K562 (cell line): ENCODE measurements around the gene EDA. TPM values are rescaled to one million over a fixed set of nuclear protein-coding genes. Genes with fewer than 3 reads are reported as not detected.

Experiments
- ATAC-seq: fragments of 200-7000 bp; cut with Tn5 transposase; 3 replicates; pipeline ENCODE4 v1.9.1; 2020; ENCODE audit warnings: moderate library complexity
- BruUV-seq: library from RNA; stranded (reverse); fragments of 400-500 nt; replicated peaks from 2 replicates; lab custom pipeline; 2021; lab: Mats Ljungman, UMichigan
- CTCF ChIA-PET: fragments of 300-600 bp; formaldehyde crosslinking; extraction: SDS; loops from one replicate; lab custom pipeline; 2021; ENCODE audit warnings: low intra/inter-chr PET ratio; lab: Yijun Ruan, JAX
- POLR2A ChIA-PET: fragments of 300-600, 350-650 bp; sonication (Branson Sonifier 250); formaldehyde crosslinking; extraction: SDS; loops from one replicate; lab custom pipeline; 2021; ENCODE audit warnings: antibody characterized with exemption, inconsistent platforms; lab: Yijun Ruan, JAX
- DNase-seq, 4 experiments: peaks; one replicate each; pipeline versions ENCODE4 v3.0.0 to v3.0.0-alpha.2; 2011 to 2018; ENCODE audit warnings: low spot score in 3 of 4, mixed read lengths in 3 of 4; ENCODE audit errors: extremely low read depth in 1 of 4
- FAIRE-seq: peaks from 2 replicates; lab custom pipeline; 2011; peaks lifted over from hg19 to GRCh38; lab: Jason Lieb, UNC
- H2AFZ ChIP-seq: 2 replicates; pipeline ENCODE4 v1.6.0; 2011; ENCODE audit warnings: low read depth, low read length, control low read depth, inconsistent platforms
- H3K27ac ChIP-seq: fragments of 200-600 bp; 3 replicates; pipeline ENCODE4 v1.8.0; 2011; ENCODE audit warnings: low read depth, mild to moderate bottlenecking, control low read depth, inconsistent platforms, low read length, moderate library complexity, mixed read lengths; ENCODE audit errors: extremely low read depth
- H3K27me3 ChIP-seq, 2 experiments: fragments of 300-600 bp in 1 of 2; 2 replicates in 1 of 2; 3 replicates in 1 of 2; pipeline versions ENCODE4 v1.6.0 to v1.8.0; 2011; ENCODE audit warnings: inconsistent platforms in 2 of 2, low read length in 2 of 2, mild to moderate bottlenecking in 1 of 2, mixed read lengths in 1 of 2, moderate library complexity in 1 of 2; ENCODE audit not compliant: control insufficient read depth in 2 of 2, insufficient read depth in 2 of 2
- H3K36me3 ChIP-seq: fragments of 300-600 bp; 3 replicates; pipeline ENCODE4 v1.8.0; 2011; ENCODE audit warnings: mild to moderate bottlenecking, low read length, inconsistent platforms; ENCODE audit not compliant: control insufficient read depth, insufficient read depth
- H3K4me1 ChIP-seq, 2 experiments: fragments of 200-600 bp in 1 of 2; replicated peaks in 1 of 2; 2 replicates in 1 of 2; 3 replicates in 1 of 2; pipeline versions ENCODE4 v1.5.1 to v1.8.0; 2011; ENCODE audit warnings: inconsistent platforms in 2 of 2, low read length in 2 of 2, mild to moderate bottlenecking in 1 of 2, mixed read lengths in 1 of 2, moderate library complexity in 1 of 2; ENCODE audit not compliant: control insufficient read depth in 2 of 2, insufficient read depth in 2 of 2
- H3K4me2 ChIP-seq: 2 replicates; pipeline ENCODE4 v1.6.1; 2011; ENCODE audit warnings: low read length, control low read depth, inconsistent platforms, mixed read lengths; ENCODE audit not compliant: insufficient read depth
- H3K4me3 ChIP-seq: fragments of 200-600 bp; sonication (generic), shearing (Covaris generic); 2 replicates; pipeline ENCODE4 v1.5.1; 2016; ENCODE audit warnings: control low read depth, inconsistent platforms
- H3K79me2 ChIP-seq: fragments of 200-600 bp; 3 replicates; pipeline ENCODE4 v1.8.0; 2011; ENCODE audit warnings: low read length, inconsistent platforms; ENCODE audit not compliant: control insufficient read depth, insufficient read depth
- H3K9ac ChIP-seq, 2 experiments: 2 replicates each; pipeline versions ENCODE4 v1.6.0 to v1.6.1; 2011; ENCODE audit warnings: low read depth in 2 of 2, low read length in 2 of 2, control low read depth in 1 of 2, inconsistent platforms in 1 of 2, mild to moderate bottlenecking in 1 of 2, mixed read lengths in 1 of 2; ENCODE audit not compliant: insufficient read depth in 1 of 2
- H3K9me1 ChIP-seq: one replicate; pipeline ENCODE4 v1.6.0; 2011; ENCODE audit warnings: inconsistent platforms, mild to moderate bottlenecking, low read length, moderate library complexity; ENCODE audit not compliant: control insufficient read depth, insufficient read depth
- H3K9me3 ChIP-seq: replicated peaks from 2 replicates; pipeline ENCODE4 v1.5.1; 2011; ENCODE audit warnings: low read depth, low read length, inconsistent platforms; ENCODE audit not compliant: control insufficient read depth, insufficient read depth
- H4K20me1 ChIP-seq: replicated peaks from 2 replicates; pipeline ENCODE4 v1.6.1; 2011; ENCODE audit warnings: low read length, inconsistent platforms, mixed read lengths; ENCODE audit not compliant: control insufficient read depth, insufficient read depth
- E2F5 ChIP-seq: sonication (generic); formaldehyde crosslinking; IDR thresholded peaks from 2 replicates; pipeline ENCODE4 v1.8.0; 2022; ENCODE audit warnings: mild to moderate bottlenecking, missing genetic modification reagents
- HEY1 ChIP-seq: fragments of 250-450 bp; sonication (Bioruptor Pico); IDR thresholded peaks from 2 replicates; pipeline ENCODE4 v1.5.0; 2020; ENCODE audit warnings: mild to moderate bottlenecking, moderate library complexity, borderline replicate concordance
- JUNB ChIP-seq: fragments of 450-650 bp; formaldehyde crosslinking; conservative IDR thresholded peaks from 2 replicates; pipeline ENCODE4 v1.4.0; 2020; ENCODE audit warnings: mild to moderate bottlenecking
- JUND ChIP-seq, 2 experiments: IDR thresholded peaks; 2 replicates in 1 of 2; 3 replicates in 1 of 2; pipeline ENCODE4 v1.6.1; 2011; ENCODE audit warnings: borderline replicate concordance in 2 of 2, low read depth in 2 of 2, low read length in 2 of 2, improper control_type of control experiment in 1 of 2, missing biosample characterization in 1 of 2, missing genetic modification characterization in 1 of 2, missing genetic modification reagents in 1 of 2
- MCM3 ChIP-seq: fragments of 450-650 bp; IDR thresholded peaks from 2 replicates; pipeline ENCODE4 v1.6.1; 2016
- NCOA6 ChIP-seq: fragments of 450-650 bp; IDR thresholded peaks from 2 replicates; pipeline ENCODE4 v1.6.1; 2017; ENCODE audit warnings: mild to moderate bottlenecking
- NR3C1 ChIP-seq: sonication (generic); formaldehyde crosslinking; IDR thresholded peaks from 2 replicates; pipeline ENCODE4 v1.8.1; 2022; ENCODE audit warnings: missing genetic modification reagents
- PHB2 ChIP-seq: fragments of 450-650 bp; IDR thresholded peaks from 2 replicates; pipeline ENCODE4 v1.6.1; 2017; ENCODE audit warnings: low read depth
- TAF1 ChIP-seq: IDR thresholded peaks from 2 replicates; pipeline ENCODE4 v1.6.1; 2011; ENCODE audit warnings: mild to moderate bottlenecking, low read length, moderate library complexity; ENCODE audit not compliant: insufficient read depth, control insufficient read depth, severe bottlenecking; ENCODE audit errors: extremely low read depth
- VEZF1 ChIP-seq: fragments of 200-800 bp; sonication (Bioruptor generic); IDR thresholded peaks from 2 replicates; pipeline ENCODE4 v1.6.1; 2017; ENCODE audit warnings: missing genetic modification characterization, missing compliant biosample characterization
- ZFP36 ChIP-seq: fragments of 150-350 bp; IDR thresholded peaks from 2 replicates; pipeline ENCODE4 v1.6.1; 2018; ENCODE audit warnings: low read length, low read depth; ENCODE audit not compliant: partially characterized antibody
- ZNF449 ChIP-seq: fragments of 250-450 bp; sonication (Bioruptor Pico); IDR thresholded peaks from 2 replicates; pipeline ENCODE4 v1.8.0; 2022; ENCODE audit warnings: moderate library complexity, mild to moderate bottlenecking, inconsistent platforms
- WGBS: fragments of 100-300 bp; shearing (Covaris generic); methylation state at CpG from one replicate; pipeline ENCODE4 v1.1.6; 2016; ENCODE audit warnings: low coverage, mixed read lengths; ENCODE audit not compliant: insufficient coverage; ENCODE audit errors: missing lambda C conversion rate; 5-methylcytosine and 5-hydroxymethylcytosine counted together
- in situ Hi-C: fragments of 300-500 bp; cut with MboI; formaldehyde crosslinking; loops from 4 replicates; pipeline ENCODE4 v1.15.0; 2018; ENCODE audit warnings: inconsistent platforms, mixed read lengths
- intact Hi-C: fragments of 100-400 bp; cut with micrococcal nuclease; formaldehyde crosslinking; loops from 2 replicates; pipeline ENCODE4 v1.14.2; 2022
- polyA plus RNA-seq, 8 experiments: library from polyadenylated mRNA; depleted of rRNA in 4 of 8; stranded (reverse) in 5 of 8; unstranded in 3 of 8; fragments of >200 nt; fragmentation: Nextera tagmentation in 2 of 8; fragmentation: Illumina TruSeq in 1 of 8; extraction: Ambion mirVana in 2 of 8; extraction: Trizol in 1 of 8; gene quantifications; 2 replicates each; pipeline versions ENCODE4 v1.2.1 to v1.2.3, GENCODE V29; 2011 to 2014; ENCODE audit warnings: inconsistent platforms in 1 of 8, missing spikeins in 1 of 8
- total RNA-seq, 7 experiments: library from RNA; depleted of rRNA in 6 of 7; stranded (reverse); fragments of >200 nt in 6 of 7; fragmentation: Illumina TruSeq in 2 of 7; extraction: Trizol in 2 of 7; gene quantifications; 2 replicates each; pipeline versions ENCODE4 v1.2.1 to v1.2.3, GENCODE V29; 2011 to 2021; ENCODE audit warnings: low replicate concordance in 1 of 7
- TF ChIP-seq, protein P1 (sequence below): sonication (generic); formaldehyde crosslinking; IDR thresholded peaks from 2 replicates; pipeline ENCODE4 v1.8.0; 2022; ENCODE audit warnings: mild to moderate bottlenecking, missing genetic modification reagents

Gene EDA
- total and polyA plus RNA-seq, 9 of the 15 experiments (the other 6 are each of a cell fraction or from before 2014, with no cell fraction given), result 0.03 to 0.40 (median 0.07) TPM

GRCh38 chrX:70026851-70027200 is 410.9 kb downstream of the EDA start (continued):
- TF ChIP-seq ZNF449 (CRISPR knock-in tag), result no peak
- TF ChIP-seq NCOA6, result no peak
- no peak for TF ChIP-seq MCM3
- no peak for TF ChIP-seq NR3C1 (CRISPR knock-in tag)

DNA sequence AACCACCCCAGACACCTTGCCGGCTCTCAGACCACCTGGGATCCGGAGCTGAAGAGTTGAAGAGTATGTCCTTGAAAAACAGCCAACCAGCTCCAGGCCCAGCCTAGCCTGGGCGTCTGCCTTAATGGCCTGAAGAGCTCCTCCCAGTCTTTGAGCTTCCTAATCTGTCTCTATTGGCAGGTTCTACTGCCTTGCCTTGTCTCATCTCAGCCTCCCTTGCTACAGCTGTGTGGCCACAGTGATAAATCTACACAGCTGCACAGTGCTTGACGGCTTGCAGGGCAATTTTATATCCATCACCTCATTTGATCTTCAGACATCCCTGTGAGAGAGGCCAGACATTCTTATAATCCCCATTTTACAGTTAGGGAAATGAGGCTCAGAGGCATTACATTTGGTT is 413.9 kb downstream of the EDA start:
- no peaks in the 10 kb centered on the region for H3K9me3 ChIP-seq
- FAIRE-seq, result no peak
- no peak overlapping the region for H2AFZ ChIP-seq
- ATAC-seq, result no peak
- ChIA-PET CTCF (interaction anchor here (1.0 kb wide), 1 partner anchor 611 kb away, joined by 3 read pairs; no protein-coding TSS in a partner anchor), POLR2A (interaction anchor here (0.6 kb wide), 1 partner anchor 27 kb away, joined by 3 read pairs; no protein-coding TSS in a partner anchor)
- in situ Hi-C loops (loop anchor here (5.0 to 25.0 kb wide), 2 partner anchors 67 to 493 kb away; no protein-coding TSS in a partner anchor), intact Hi-C loops (loop anchor here (1.0 to 10.0 kb wide), 4 partner anchors 405 to 605 kb away; no protein-coding TSS in a partner anchor)
- 0% methylated on average over 4 of the region's 4 CpGs for WGBS
- no peak overlapping the region for H3K27ac ChIP-seq
- no peaks in the 10 kb centered on the region for H3K36me3 ChIP-seq
- H3K27me3 ChIP-seq, result no peaks in the 10 kb centered on the region
- BruUV-seq, result no TSS peak
- H3K9me1 ChIP-seq, result no peaks in the 10 kb centered on the region
- no peak overlapping the region for H3K4me2 ChIP-seq
- DNase-seq, result no peak
- no peak overlapping the region for H3K9ac ChIP-seq
- H4K20me1 ChIP-seq, result no peaks in the 10 kb centered on the region; the same call in 1 of the 2 replicates
- no peak overlapping the region for H3K4me3 ChIP-seq
- H3K79me2 ChIP-seq, result no peaks in the 10 kb centered on the region
- TF ChIP-seq JUND (IDR thresholded peaks at IDR 0.05; ENCODE audit: borderline replicate concordance, low read depth, low read length), result no peak
- no peak for TF ChIP-seq JUND (tag; IDR thresholded peaks at IDR 0.05; ENCODE audit: borderline replicate concordance, low read depth, low read length)
- TF ChIP-seq ZFP36, result no peak
- no peak for TF ChIP-seq JUNB (CRISPR knock-in tag)
- TF ChIP-seq PHB2, result no peak
- no peak for TF ChIP-seq VEZF1
- no peak for TF ChIP-seq HEY1 (CRISPR knock-in tag)
- TF ChIP-seq TAF1, result no peak
- TF ChIP-seq E2F5 (CRISPR knock-in tag), result no peak
- TF ChIP-seq, protein P1, sequence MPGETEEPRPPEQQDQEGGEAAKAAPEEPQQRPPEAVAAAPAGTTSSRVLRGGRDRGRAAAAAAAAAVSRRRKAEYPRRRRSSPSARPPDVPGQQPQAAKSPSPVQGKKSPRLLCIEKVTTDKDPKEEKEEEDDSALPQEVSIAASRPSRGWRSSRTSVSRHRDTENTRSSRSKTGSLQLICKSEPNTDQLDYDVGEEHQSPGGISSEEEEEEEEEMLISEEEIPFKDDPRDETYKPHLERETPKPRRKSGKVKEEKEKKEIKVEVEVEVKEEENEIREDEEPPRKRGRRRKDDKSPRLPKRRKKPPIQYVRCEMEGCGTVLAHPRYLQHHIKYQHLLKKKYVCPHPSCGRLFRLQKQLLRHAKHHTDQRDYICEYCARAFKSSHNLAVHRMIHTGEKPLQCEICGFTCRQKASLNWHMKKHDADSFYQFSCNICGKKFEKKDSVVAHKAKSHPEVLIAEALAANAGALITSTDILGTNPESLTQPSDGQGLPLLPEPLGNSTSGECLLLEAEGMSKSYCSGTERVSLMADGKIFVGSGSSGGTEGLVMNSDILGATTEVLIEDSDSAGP (CRISPR knock-in tag), result no peak
- no peaks in the 10 kb centered on the region for H3K4me1 ChIP-seq
